ENCODE results near the gene HS3ST2.

HS3ST2 gene

GRCh38 chr16:22771551-22771950 lies 42.4 kb upstream of the HS3ST2 start (continued):
- no peak for TF ChIP-seq FEZF1 (tag by site-specific recombination; IDR thresholded peaks at IDR 0.05)
- no peak for TF ChIP-seq ZNF341 (tag by site-specific recombination; IDR thresholded peaks at IDR 0.05; ENCODE audit: low read depth)
- no peak for TF ChIP-seq ZBTB11 (tag by site-specific recombination; conservative IDR thresholded peaks at IDR 0.05; ENCODE audit: low read depth)
- TF ChIP-seq ZNF621 (tag by site-specific recombination; IDR thresholded peaks at IDR 0.05): no peak

GRCh38 chr16:22775220-22775922 lies 38.6 kb upstream of the HS3ST2 start:
- no peaks in the 10 kb centered on the region for H3K4me1 ChIP-seq (ENCODE audit: control insufficient read depth, insufficient read depth, low read length)
- TF ChIP-seq ZFP69B (tag by site-specific recombination; IDR thresholded peaks at IDR 0.05) (no peak), ZNF114 (tag by site-specific recombination; IDR thresholded peaks at IDR 0.05) (no peak), ZNF280C (tag by site-specific recombination; IDR thresholded peaks at IDR 0.05) (no peak), ZNF423 (tag by site-specific recombination; IDR thresholded peaks at IDR 0.05) (no peak), ZNF221 (tag by site-specific recombination; IDR thresholded peaks at IDR 0.05; ENCODE audit: borderline replicate concordance) (no peak), ZNF785 (tag by site-specific recombination; IDR thresholded peaks at IDR 0.05) (no peak), ZBTB21 (tag by site-specific recombination; IDR thresholded peaks at IDR 0.05) (no peak), HOXC10 (CRISPR knock-in tag; IDR thresholded peaks at IDR 0.05) (no peak), ZNF274 (IDR thresholded peaks at IDR 0.05; ENCODE audit: low read length) (no peak), ZNF274 (tag by site-specific recombination; IDR thresholded peaks at IDR 0.05; ENCODE audit: borderline replicate concordance) (no peak), ZNF692 (tag by site-specific recombination; IDR thresholded peaks at IDR 0.05) (no peak), KLF8 (tag by site-specific recombination; IDR thresholded peaks at IDR 0.05) (no peak), ZNF266 (tag by site-specific recombination; IDR thresholded peaks at IDR 0.05; ENCODE audit: low read depth) (no peak), PRDM10 (tag by site-specific recombination; IDR thresholded peaks at IDR 0.05) (no peak), ZFP3 (tag by site-specific recombination; IDR thresholded peaks at IDR 0.05; ENCODE audit: low read depth) (no peak), ZNF433 (tag by site-specific recombination; IDR thresholded peaks at IDR 0.05; ENCODE audit: low read depth) (no peak), SCRT2 (tag by site-specific recombination; IDR thresholded peaks at IDR 0.05) (no peak), ZNF157 (tag by site-specific recombination; IDR thresholded peaks at IDR 0.05) (no peak), ZNF394 (tag by site-specific recombination; IDR thresholded peaks at IDR 0.05; ENCODE audit: borderline replicate concordance) (no peak)
- ChIA-PET POLR2A (no interaction called here), CTCF (interaction anchor here (0.6 kb wide), 1 partner anchor 1134 kb away, joined by 3 read pairs; no protein-coding TSS in a partner anchor)
- H3K4me3 ChIP-seq (ENCODE audit: low read depth, low read length): no peak overlapping the region
- H3K9me3 ChIP-seq (ENCODE audit: control insufficient read depth, insufficient read depth, low read depth, low read length): no peaks in the 10 kb centered on the region
- H3K36me3 ChIP-seq (ENCODE audit: control insufficient read depth in 2 of 2, insufficient read depth in 1 of 2, low read length in 2 of 2): no peaks in the 10 kb centered on the region
- no peak overlapping the region for H3K27ac ChIP-seq (ENCODE audit: extremely low read depth, low read depth, low read length)
